IMR-90 (cell line): ENCODE results near the gene CDKN2B-AS1. TPM values are rescaled to one million over a fixed set of nuclear protein-coding genes. Genes with fewer than 3 reads are reported as not detected.

Experiments used
- ATAC-seq: fragments of 200-7000 bp; cut with Tn5 transposase; 2 replicates; pipeline ENCODE4 v1.9.1; 2020; ENCODE audit warnings: low read depth, mild to moderate bottlenecking, moderate library complexity
- BruUV-seq: library from RNA; stranded (reverse); fragments of 400-500 nt; replicated peaks from 2 replicates; lab custom pipeline; 2021; lab: Mats Ljungman, UMichigan
- CTCF ChIA-PET: fragments of 300-600 bp; formaldehyde crosslinking; extraction: SDS; loops from one replicate; lab custom pipeline; 2021; ENCODE audit warnings: antibody characterized with exemption; lab: Yijun Ruan, JAX
- POLR2A ChIA-PET: fragments of 300-600 bp; sonication (Branson Sonifier 250); formaldehyde crosslinking; loops from one replicate; lab custom pipeline; 2022; ENCODE audit warnings: antibody characterized with exemption; ENCODE audit not compliant: unreplicated experiment; lab: Charles Lee
- DNase-seq: peaks from one replicate; pipeline ENCODE4 v3.0.0; 2013
- H2AFZ ChIP-seq: replicated peaks from 2 replicates; pipeline ENCODE3; 2013; ENCODE audit warnings: low read length, mild to moderate bottlenecking; ENCODE audit not compliant: poor library complexity
- H2AK5ac ChIP-seq: 2 replicates; pipeline ENCODE4 v1.6.1; 2013; ENCODE audit warnings: low read depth, low read length, inconsistent platforms
- H2AK9ac ChIP-seq: replicated peaks from 2 replicates; pipeline ENCODE3; 2013; ENCODE audit warnings: mild to moderate bottlenecking, low read depth, low read length, moderate library complexity; ENCODE audit not compliant: poor library complexity
- H2BK120ac ChIP-seq: 2 replicates; pipeline ENCODE4 v1.6.1; 2013; ENCODE audit warnings: low read depth, low read length, inconsistent platforms
- H2BK15ac ChIP-seq: 3 replicates; pipeline ENCODE4 v1.6.1; 2013; ENCODE audit warnings: low read depth, low read length, inconsistent platforms
- H2BK20ac ChIP-seq: 2 replicates; pipeline ENCODE4 v1.6.1; 2013; ENCODE audit warnings: low read depth, mild to moderate bottlenecking, inconsistent platforms, low read length, moderate library complexity
- H2BK5ac ChIP-seq: 2 replicates; pipeline ENCODE4 v1.6.1; 2013; ENCODE audit warnings: mild to moderate bottlenecking, low read depth, low read length, inconsistent platforms; ENCODE audit not compliant: poor library complexity, severe bottlenecking
- H3K14ac ChIP-seq: replicated peaks from 2 replicates; pipeline ENCODE4 v1.6.1; 2013; ENCODE audit warnings: low read depth, low read length, inconsistent platforms
- H3K18ac ChIP-seq: 2 replicates; pipeline ENCODE4 v1.6.1; 2013; ENCODE audit warnings: low read depth, low read length, control low read depth
- H3K23ac ChIP-seq: 2 replicates; pipeline ENCODE4 v1.6.1; 2013; ENCODE audit warnings: low read depth, low read length, inconsistent platforms
- H3K27ac ChIP-seq: 2 replicates; pipeline ENCODE4 v1.5.1; 2013; ENCODE audit warnings: mild to moderate bottlenecking, control low read depth, low read length; ENCODE audit not compliant: insufficient read depth
- H3K27me3 ChIP-seq: 2 replicates; pipeline ENCODE4 v1.6.1; 2013; ENCODE audit warnings: low read length; ENCODE audit not compliant: control insufficient read depth, insufficient read depth
- H3K36me3 ChIP-seq: 2 replicates; pipeline ENCODE4 v1.6.1; 2013; ENCODE audit warnings: low read length, mixed read lengths; ENCODE audit not compliant: control insufficient read depth, insufficient read depth
- H3K4ac ChIP-seq: 2 replicates; pipeline ENCODE4 v1.6.1; 2013; ENCODE audit warnings: low read depth, low read length, inconsistent platforms
- H3K4me1 ChIP-seq: 2 replicates; pipeline ENCODE4 v1.6.1; 2013; ENCODE audit warnings: low read length, mixed read lengths; ENCODE audit not compliant: control insufficient read depth, insufficient read depth
- H3K4me2 ChIP-seq: 2 replicates; pipeline ENCODE4 v1.6.1; 2013; ENCODE audit warnings: low read depth, mild to moderate bottlenecking, control low read depth, low read length, moderate library complexity
- H3K4me3 ChIP-seq: 2 replicates; pipeline ENCODE4 v1.5.1; 2013; ENCODE audit warnings: low read depth, mild to moderate bottlenecking, control low read depth, low read length, moderate library complexity; ENCODE audit not compliant: insufficient read depth
- H3K56ac ChIP-seq: 2 replicates; pipeline ENCODE4 v1.6.1; 2013; ENCODE audit warnings: low read length, inconsistent platforms; ENCODE audit not compliant: insufficient read depth; ENCODE audit errors: extremely low read depth
- H3K79me1 ChIP-seq, 2 experiments: 2 replicates each; pipeline ENCODE4 v1.6.1; 2013; ENCODE audit warnings: low read length in 2 of 2, inconsistent platforms in 1 of 2, low read depth in 1 of 2
- H3K9ac ChIP-seq: 2 replicates; pipeline ENCODE4 v1.6.1; 2013; ENCODE audit warnings: low read depth, low read length, control low read depth
- H3K9me1 ChIP-seq: 2 replicates; pipeline ENCODE4 v1.6.1; 2013; ENCODE audit warnings: low read length, inconsistent platforms; ENCODE audit not compliant: insufficient read depth
- H3K9me3 ChIP-seq: 2 replicates; pipeline ENCODE4 v1.6.1; 2013; ENCODE audit warnings: low read length; ENCODE audit not compliant: control insufficient read depth, insufficient read depth
- H4K20me1 ChIP-seq: 2 replicates; pipeline ENCODE4 v1.6.1; 2013; ENCODE audit warnings: low read length, inconsistent platforms; ENCODE audit not compliant: insufficient read depth
- H4K5ac ChIP-seq: 2 replicates; pipeline ENCODE4 v1.6.1; 2013; ENCODE audit warnings: mild to moderate bottlenecking, low read depth, low read length, control low read depth
- H4K8ac ChIP-seq, 2 experiments: 2 replicates each; pipeline ENCODE4 v1.6.1; 2013; ENCODE audit warnings: low read depth in 2 of 2, low read length in 2 of 2, control low read depth in 1 of 2, inconsistent platforms in 1 of 2
- H4K91ac ChIP-seq: 2 replicates; pipeline ENCODE4 v1.6.1; 2013; ENCODE audit warnings: low read depth, low read length, inconsistent platforms; ENCODE audit not compliant: insufficient read depth
- CHD1 ChIP-seq: IDR thresholded peaks from 2 replicates; pipeline ENCODE4 v1.6.1; 2012; ENCODE audit warnings: low read depth, low read length, improper control_type of control experiment
- CTCF ChIP-seq: conservative IDR thresholded peaks from 2 replicates; pipeline ENCODE4 v1.5.1; 2012; ENCODE audit warnings: mild to moderate bottlenecking, low read depth, low read length, improper control_type of control experiment
- ELK1 ChIP-seq: fragments of 150-350 bp; IDR thresholded peaks from 2 replicates; pipeline ENCODE4 v1.6.1; 2016; ENCODE audit warnings: low read depth, mild to moderate bottlenecking, low read length, moderate library complexity, borderline replicate concordance
- FOS ChIP-seq: fragments of 150-350 bp; IDR thresholded peaks from 2 replicates; pipeline ENCODE4 v1.6.1; 2016; ENCODE audit warnings: low read depth, low read length
- MAFK ChIP-seq: IDR thresholded peaks from 2 replicates; pipeline ENCODE4 v1.6.1; 2012; ENCODE audit warnings: low read depth, low read length, improper control_type of control experiment
- MAZ ChIP-seq: IDR thresholded peaks from 2 replicates; pipeline ENCODE4 v1.6.1; 2012; ENCODE audit warnings: low read depth, mild to moderate bottlenecking, low read length, improper control_type of control experiment, moderate library complexity, borderline replicate concordance
- MXI1 ChIP-seq: IDR thresholded peaks from 2 replicates; pipeline ENCODE4 v1.6.1; 2012; ENCODE audit warnings: low read depth, mild to moderate bottlenecking, low read length, moderate library complexity, borderline replicate concordance
- POLR2A ChIP-seq: IDR thresholded peaks from 2 replicates; pipeline ENCODE4 v1.6.1; 2012; ENCODE audit warnings: mild to moderate bottlenecking, low read depth, low read length
- RAD21 ChIP-seq: IDR thresholded peaks from 2 replicates; pipeline ENCODE4 v1.6.1; 2012; ENCODE audit warnings: low read length, improper control_type of control experiment
- RCOR1 ChIP-seq: IDR thresholded peaks from 2 replicates; pipeline ENCODE4 v1.6.1; 2012; ENCODE audit warnings: mild to moderate bottlenecking, low read length, improper control_type of control experiment; ENCODE audit not compliant: insufficient replicate concordance
- RFX5 ChIP-seq: IDR thresholded peaks from 2 replicates; pipeline ENCODE4 v1.8.0; 2012; ENCODE audit warnings: low read depth, mild to moderate bottlenecking, low read length, moderate library complexity
- SMC3 ChIP-seq: fragments of 150-350 bp; IDR thresholded peaks from 2 replicates; pipeline ENCODE4 v1.6.1; 2016; ENCODE audit warnings: low read depth, mild to moderate bottlenecking, antibody characterized with exemption, low read length, moderate library complexity
- USF2 ChIP-seq: fragments of 150-350 bp; IDR thresholded peaks from 2 replicates; pipeline ENCODE4 v1.6.1; 2017; ENCODE audit warnings: mild to moderate bottlenecking, antibody characterized with exemption, low read length, low read depth
- WGBS, 2 experiments: methylation state at CpG; one replicate each; pipeline versions ENCODE4 v1.1.5 to v1.1.7; 2013; ENCODE audit warnings: missing lambda C conversion rate in 2 of 2; ENCODE audit not compliant: insufficient read length in 1 of 2; ENCODE audit errors: extremely low coverage in 2 of 2; 5-methylcytosine and 5-hydroxymethylcytosine counted together
- dilution Hi-C: fragments of 300-500 bp; cut with HindIII; formaldehyde crosslinking; loops from one replicate; pipeline ENCODE4 v1.14.3; 2018; ENCODE audit warnings: low sequenced_read_pairs; ENCODE audit not compliant: unreplicated experiment
- in situ Hi-C: fragments of 300-500 bp; cut with MboI; formaldehyde crosslinking; loops from 3 replicates; pipeline ENCODE4 v1.14.3; 2019; ENCODE audit warnings: low sequenced_read_pairs, inconsistent platforms, mixed read lengths
- intact Hi-C: fragments of 100-400 bp; cut with micrococcal nuclease; formaldehyde crosslinking; loops from 2 replicates; pipeline ENCODE4 v1.10.0; 2022
- polyA plus RNA-seq, 3 experiments: library from polyadenylated mRNA; depleted of rRNA; stranded (reverse); fragments of >200 nt; gene quantifications; 2 replicates each; pipeline ENCODE4 v1.2.3, GENCODE V29; 2012; ENCODE audit warnings: low replicate concordance in 1 of 3
- total RNA-seq: library from RNA; depleted of rRNA; stranded (reverse); fragments of >200 nt; gene quantifications from 2 replicates; pipeline ENCODE4 v1.2.3, GENCODE V29; 2012

Gene CDKN2B-AS1
- total and polyA plus RNA-seq, 2 of the 4 experiments (the other 2 are of a cell fraction): 1.0 to 1.1 TPM

GRCh38 chr9:22148876-22149637, 154.5 kb downstream of the CDKN2B-AS1 start (continued):
- no peak for TF ChIP-seq MXI1

- ATAC-seq: no peak
- Histone ChIP-seq H3K4ac (no peak overlapping the region), H2AK9ac (no peak overlapping the region), H3K79me1 (no peaks in the 10 kb centered on the region), H3K23ac (no peak overlapping the region), H3K27ac (no peak overlapping the region), H4K91ac (no peak overlapping the region), H3K9ac (no peak overlapping the region), H2BK120ac (0 out of 2 replicates have a peak overlapping the region, but pooled peaks have one; percentile 40), H3K27me3 (no peaks in the 10 kb centered on the region), H4K8ac (no peak overlapping the region), H2AFZ (no peak overlapping the region), H2BK20ac (no peak overlapping the region), H3K4me2 (no peak overlapping the region), H3K9me3 (no peaks in the 10 kb centered on the region), H3K36me3 (no peaks in the 10 kb centered on the region), H4K5ac (no peak overlapping the region), H3K14ac (no peak overlapping the region), H3K56ac (no peak overlapping the region), H2AK5ac (no peak overlapping the region), H2BK15ac (no peak overlapping the region; the same call in 2 of the 3 replicates), H4K20me1 (no peaks in the 10 kb centered on the region), H2BK5ac (no peak overlapping the region), H3K4me1 (peaks cover 1% of the 10 kb centered on the region; the same call in 1 of the 2 replicates), H3K4me3 (no peak overlapping the region), H3K9me1 (no peaks in the 10 kb centered on the region), H3K18ac (no peak overlapping the region)
- dilution Hi-C loops: no loop called here
- 93% methylated on average over 3 of the region's 10 CpGs; no CpG with 5 or more reads in 1 of the 2 experiments for WGBS, 2 experiments
- in situ Hi-C loops: no loop called here
- no TSS peak for BruUV-seq
- DNase-seq: no peak
- POLR2A ChIA-PET: no interaction called here
- CTCF ChIA-PET: no interaction called here
- intact Hi-C loops: no loop called here
- no peak for TF ChIP-seq RCOR1
- TF ChIP-seq POLR2A: no peak
- no peak for TF ChIP-seq MAZ
- no peak for TF ChIP-seq CTCF
- no peak for TF ChIP-seq FOS
- TF ChIP-seq RFX5: no peak
- TF ChIP-seq RAD21: no peak
- TF ChIP-seq SMC3: no peak
- TF ChIP-seq USF2: no peak
- TF ChIP-seq CHD1: no peak
- no peak for TF ChIP-seq MXI1
- no peak for TF ChIP-seq ELK1
- no peak for TF ChIP-seq MAFK
Measured at GRCh38 chr9:22154064-22154463, 159.5 kb downstream of the CDKN2B-AS1 start.
